Measurements from ENCODE around the gene CNKSR1. TPM values are rescaled to one million over a fixed set of nuclear protein-coding genes. Genes with fewer than 3 reads are reported as not detected.

Gene CNKSR1
- total RNA-seq (2014; rRNA removed; shearing (Covaris generic)), result 0.52 and 0.92 TPM in 2 replicates
- polyA plus RNA-seq (2014; cell fraction: nucleus; rRNA removed), result 0.54 and 3.0 TPM in 2 replicates

- no peak for DNase-seq (ENCODE audit: extremely low read depth, low read depth)
These were observed at the start of gene CNKSR1 for GRCh38 chr1:26177182-26177684. TSS of gene CNKSR1 (plus strand) at chr1:26177491. CDS start at chr1:26177548, 57 bp downstream.

- DNase-seq (ENCODE audit: extremely low read depth, low read depth), result no peak
These were observed 47.5 kb upstream of the CNKSR1 start for GRCh38 chr1:26129778-26130177.

GRCh38 chr1:26130695-26131094 is 46.6 kb upstream of the CNKSR1 start:
- no peak for DNase-seq (ENCODE audit: extremely low read depth, low read depth)

- no peak for DNase-seq (ENCODE audit: extremely low read depth, low read depth)
These were observed 45.0 kb upstream of the CNKSR1 start for GRCh38 chr1:26132128-26132833.

GRCh38 chr1:26132834-26133167 is 44.5 kb upstream of the CNKSR1 start:
- DNase-seq (ENCODE audit: extremely low read depth, low read depth), result no peak

- DNase-seq (ENCODE audit: extremely low read depth, low read depth), result no peak
These were observed 42.8 kb upstream of the CNKSR1 start for GRCh38 chr1:26134466-26134865.

- DNase-seq (ENCODE audit: extremely low read depth, low read depth), result no peak
These were observed 38.2 kb upstream of the CNKSR1 start for GRCh38 chr1:26138974-26139558.

GRCh38 chr1:26142159-26142558 is 35.1 kb upstream of the CNKSR1 start:
- DNase-seq (ENCODE audit: extremely low read depth, low read depth), result no peak

- peak; percentile 74 for DNase-seq (ENCODE audit: extremely low read depth, low read depth)
These were observed 32.0 kb upstream of the CNKSR1 start for GRCh38 chr1:26145041-26145959.

- DNase-seq (ENCODE audit: extremely low read depth, low read depth), result no peak
These were observed 31.4 kb upstream of the CNKSR1 start for GRCh38 chr1:26145960-26146294.

- no peak for DNase-seq (ENCODE audit: extremely low read depth, low read depth)
These were observed 28.4 kb upstream of the CNKSR1 start for GRCh38 chr1:26148887-26149286.

- no peak for DNase-seq (ENCODE audit: extremely low read depth, low read depth)
These were observed 23.2 kb upstream of the CNKSR1 start for GRCh38 chr1:26153966-26154532.

- DNase-seq (ENCODE audit: extremely low read depth, low read depth), result no peak
These were observed 22.5 kb upstream of the CNKSR1 start for GRCh38 chr1:26154750-26155149.

GRCh38 chr1:26155370-26156284 is 21.7 kb upstream of the CNKSR1 start:
- DNase-seq (ENCODE audit: extremely low read depth, low read depth), result no peak

- no peak for DNase-seq (ENCODE audit: extremely low read depth, low read depth)
These were observed 20.8 kb upstream of the CNKSR1 start for GRCh38 chr1:26156285-26157038.

- no peak for DNase-seq (ENCODE audit: extremely low read depth, low read depth)
These were observed 18.9 kb upstream of the CNKSR1 start for GRCh38 chr1:26158271-26158907.

- DNase-seq (ENCODE audit: extremely low read depth, low read depth), result no peak
These were observed 18.2 kb upstream of the CNKSR1 start, which contains the start of gene FAM110D for GRCh38 chr1:26158908-26159742. TSS of gene FAM110D (plus strand) at chr1:26159079. CDS start at chr1:26161292, 2,213 bp downstream.

GRCh38 chr1:26159743-26160039 is 17.6 kb upstream of the CNKSR1 start:
- DNase-seq (ENCODE audit: extremely low read depth, low read depth), result no peak
